ENCODE data around the gene UBIAD1.
"Not testable (repeated sequence)": the region's sequence is repeated elsewhere in the genome, so short reads cannot be mapped to it uniquely, and the experiment has no call there.

UBIAD1 gene

GRCh38 chr1:11266268-11267074 is 6.5 kb upstream of the UBIAD1 start:
- H4K20me1 ChIP-seq (ENCODE audit: low read depth, low read length): no peaks in the 10 kb centered on the region
- H3K27me3 ChIP-seq (ENCODE audit: low read length): no peaks in the 10 kb centered on the region
- H3K9me2 ChIP-seq (replicated peaks; ENCODE audit: insufficient read depth, low read length): no peaks in the 10 kb centered on the region
- no peaks in the 10 kb centered on the region for H3K36me3 ChIP-seq (ENCODE audit: low read length)
- no peak overlapping the region for H3K9ac ChIP-seq (ENCODE audit: low read length)
- peaks cover 3% of the 10 kb centered on the region; the same call in 1 of the 2 replicates for H3F3A ChIP-seq (ENCODE audit: insufficient read depth)
- H2AFZ ChIP-seq (ENCODE audit: low read depth, low read length, severe bottlenecking): no peak overlapping the region
- no peak for TF ChIP-seq EZH2phosphoT487 (conservative IDR thresholded peaks at IDR 0.05; ENCODE audit: low read length)
- TF ChIP-seq CTCF (IDR thresholded peaks at IDR 0.05; ENCODE audit: insufficient read depth, low read length, poor library complexity, severe bottlenecking): no peak
- H3K9me3 ChIP-seq (ENCODE audit: insufficient read depth, low read length): no peaks in the 10 kb centered on the region
- no peak overlapping the region for H3K27ac ChIP-seq (ENCODE audit: low read depth, low read length)
- H3K79me2 ChIP-seq (ENCODE audit: insufficient read depth, low read length): peaks cover 9% of the 10 kb centered on the region
- H3K4me2 ChIP-seq (ENCODE audit: low read depth, low read length, poor library complexity, severe bottlenecking): no peak overlapping the region
- H3K4me3 ChIP-seq (ENCODE audit: insufficient read depth, low read length, poor library complexity, severe bottlenecking): no peak overlapping the region

GRCh38 chr1:11267350-11268337 is 5.4 kb upstream of the UBIAD1 start:
- H3F3A ChIP-seq (ENCODE audit: insufficient read depth); H3K9me2 ChIP-seq (replicated peaks; ENCODE audit: insufficient read depth, low read length); H3K27ac ChIP-seq (ENCODE audit: low read depth, low read length); H3K79me2 ChIP-seq (ENCODE audit: insufficient read depth, low read length); H4K20me1 ChIP-seq (ENCODE audit: low read depth, low read length); H3K9ac ChIP-seq (ENCODE audit: low read length); H3K9me3 ChIP-seq (ENCODE audit: insufficient read depth, low read length); H3K4me2 ChIP-seq (ENCODE audit: low read depth, low read length, poor library complexity, severe bottlenecking); H3K4me3 ChIP-seq (ENCODE audit: insufficient read depth, low read length, poor library complexity, severe bottlenecking); H3K36me3 ChIP-seq (ENCODE audit: low read length); H2AFZ ChIP-seq (ENCODE audit: low read depth, low read length, severe bottlenecking); H3K27me3 ChIP-seq (ENCODE audit: low read length): not testable (repeated sequence)

GRCh38 chr1:11272544-11272831 is 510 bp upstream of the UBIAD1 start:
- Histone ChIP-seq H3K9me3 (ENCODE audit: insufficient read depth, low read length) (no peaks in the 10 kb centered on the region), H4K20me1 (ENCODE audit: low read depth, low read length) (no peaks in the 10 kb centered on the region), H3K9ac (ENCODE audit: low read length) (no peak overlapping the region), H3K4me3 (ENCODE audit: insufficient read depth, low read length, poor library complexity, severe bottlenecking) (peak overlapping the region; percentile 51), H3F3A (ENCODE audit: insufficient read depth) (peaks cover 7% of the 10 kb centered on the region; the same call in 1 of the 2 replicates), H2AFZ (ENCODE audit: low read depth, low read length, severe bottlenecking) (peak overlapping the region; percentile 90), H3K9me2 (replicated peaks; ENCODE audit: insufficient read depth, low read length) (no peaks in the 10 kb centered on the region), H3K27me3 (ENCODE audit: low read length) (no peaks in the 10 kb centered on the region), H3K4me2 (ENCODE audit: low read depth, low read length, poor library complexity, severe bottlenecking) (peak overlapping the region; percentile 69), H3K36me3 (ENCODE audit: low read length) (no peaks in the 10 kb centered on the region), H3K79me2 (ENCODE audit: insufficient read depth, low read length) (peaks cover 35% of the 10 kb centered on the region), H3K27ac (ENCODE audit: low read depth, low read length) (no peak overlapping the region)
- TF ChIP-seq CTCF (IDR thresholded peaks at IDR 0.05; ENCODE audit: insufficient read depth, low read length, poor library complexity, severe bottlenecking): no peak

All from SU-DHL-6 (cell line).